GM23248 (cell line): Measurements from ENCODE around the gene LAMB1. TPM values are rescaled to one million over a fixed set of nuclear protein-coding genes. Genes with fewer than 3 reads are reported as not detected.

Experiments
- DNase-seq: peaks from one replicate; pipeline ENCODE4 v3.0.0-alpha.2; 2015
- H2AFZ ChIP-seq: fragments of 200-600 bp; sonication (generic); 2 replicates; pipeline ENCODE4 v1.6.1; 2016; ENCODE audit warnings: antibody characterized with exemption
- H3F3A ChIP-seq: fragments of 200-600 bp; sonication (generic); 2 replicates; pipeline ENCODE4 v1.6.1; 2016; ENCODE audit warnings: mild to moderate bottlenecking, antibody characterized with exemption, mixed run types; ENCODE audit not compliant: insufficient read depth
- H3K27ac ChIP-seq: fragments of 200-600 bp; sonication (generic); 2 replicates; pipeline ENCODE4 v1.5.1; 2016; ENCODE audit warnings: mild to moderate bottlenecking
- H3K27me3 ChIP-seq: fragments of 200-600 bp; sonication (generic); replicated peaks from 2 replicates; pipeline ENCODE4 v1.6.1; 2016; ENCODE audit warnings: mild to moderate bottlenecking; ENCODE audit not compliant: insufficient read depth
- H3K36me3 ChIP-seq: fragments of 200-600 bp; sonication (generic); 2 replicates; pipeline ENCODE4 v1.6.1; 2016; ENCODE audit warnings: low read depth, mild to moderate bottlenecking
- H3K4me1 ChIP-seq: fragments of 200-600 bp; sonication (generic); 2 replicates; pipeline ENCODE4 v1.6.1; 2016; ENCODE audit warnings: mild to moderate bottlenecking; ENCODE audit not compliant: insufficient read depth
- H3K4me2 ChIP-seq: fragments of 200-600 bp; sonication (generic); one replicate; pipeline ENCODE4 v1.6.1; 2016; ENCODE audit warnings: mild to moderate bottlenecking; ENCODE audit not compliant: unreplicated experiment
- H3K4me3 ChIP-seq: fragments of 200-600 bp; sonication (generic); 2 replicates; pipeline ENCODE4 v1.5.1; 2016; ENCODE audit warnings: mild to moderate bottlenecking
- H3K79me2 ChIP-seq: fragments of 200-600 bp; sonication (generic); 2 replicates; pipeline ENCODE4 v1.6.1; 2016; ENCODE audit warnings: mild to moderate bottlenecking; ENCODE audit not compliant: insufficient read depth
- H3K9ac ChIP-seq: fragments of 200-600 bp; sonication (generic); 2 replicates; pipeline ENCODE4 v1.6.1; 2016; ENCODE audit warnings: mild to moderate bottlenecking
- H3K9me2 ChIP-seq: fragments of 200-600 bp; sonication (generic); 2 replicates; pipeline ENCODE4 v1.6.1; 2016; ENCODE audit warnings: mixed run types, mild to moderate bottlenecking, moderate library complexity; ENCODE audit not compliant: insufficient read depth
- H3K9me3 ChIP-seq: fragments of 200-600 bp; sonication (generic); one replicate; pipeline ENCODE4 v1.6.1; 2017; ENCODE audit warnings: low read depth
- H4K20me1 ChIP-seq: fragments of 200-600 bp; sonication (generic); 2 replicates; pipeline ENCODE4 v1.6.0; 2016; ENCODE audit not compliant: insufficient read depth
- EZH2 ChIP-seq: fragments of 200-600 bp; sonication (generic); IDR thresholded peaks from 2 replicates; pipeline ENCODE4 v1.6.1; 2018; ENCODE audit warnings: antibody characterized with exemption, mild to moderate bottlenecking; ENCODE audit not compliant: insufficient read depth, poor library complexity, severe bottlenecking
- EZH2phosphoT487 ChIP-seq: fragments of 200-600 bp; sonication (generic); IDR thresholded peaks from 2 replicates; pipeline ENCODE4 v1.6.1; 2018; ENCODE audit warnings: antibody characterized with exemption, moderate library complexity, mild to moderate bottlenecking, low read depth; ENCODE audit not compliant: insufficient read depth
- WGBS, 2 experiments: methylation state at CpG; one replicate each; pipeline ENCODE4 v1.1.6; 2015 to 2017; ENCODE audit warnings: low lambda C conversion rate in 2 of 2, low coverage in 1 of 2; ENCODE audit errors: missing lambda C conversion rate in 2 of 2; 5-methylcytosine and 5-hydroxymethylcytosine counted together
- in situ Hi-C: fragments of 300-500 bp; cut with MboI; formaldehyde crosslinking; loops from 2 replicates; pipeline ENCODE4 v1.15.0; 2020
- polyA plus RNA-seq: library from polyadenylated mRNA; unstranded; fragments of >200 nt; fragmentation: Nextera tagmentation; extraction: Ambion mirVana; gene quantifications from 2 replicates; pipeline ENCODE4 v1.2.1, GENCODE V29; 2016
- total RNA-seq: library from RNA; depleted of rRNA; stranded (reverse); fragments of >200 nt; shearing (Covaris generic); gene quantifications from 2 replicates; pipeline ENCODE4 v1.2.3, GENCODE V29; 2014

The LAMB1 gene
- total and polyA plus RNA-seq, 2 experiments from 2014 or later, result 108 to 135 TPM

DNA sequence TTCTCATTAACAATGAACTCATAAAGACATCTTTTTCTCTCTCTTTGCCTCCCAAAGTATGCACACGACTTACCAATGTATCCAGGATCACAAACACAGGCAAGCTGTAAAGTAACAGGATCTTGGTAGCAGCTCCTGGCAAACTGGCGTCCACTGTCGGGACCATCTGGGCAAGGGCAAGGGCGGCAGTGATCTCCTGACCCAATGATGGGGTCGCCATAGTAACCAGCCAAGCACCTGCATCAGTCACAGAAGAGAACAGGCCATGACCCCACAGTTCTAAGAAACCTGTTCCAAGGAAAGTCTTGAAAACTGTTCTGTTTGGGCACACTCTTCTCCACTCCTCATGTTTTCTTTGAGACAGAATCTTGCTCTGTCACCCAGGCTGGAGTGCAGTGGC, 47.6 kb downstream of the LAMB1 start:
- no peaks in the 10 kb centered on the region for H3K27me3 ChIP-seq
- no peaks in the 10 kb centered on the region for H4K20me1 ChIP-seq
- in situ Hi-C loops, result no loop called here
- no peak for TF ChIP-seq EZH2phosphoT487
- TF ChIP-seq EZH2, result no peak
- no peak overlapping the region for H3K4me2 ChIP-seq
- WGBS, 2 experiments, result 94 to 97% methylated on average over 5 of the region's 5 CpGs
- no peak overlapping the region for H3K4me3 ChIP-seq
- no peaks in the 10 kb centered on the region for H3K9me2 ChIP-seq
- no peak overlapping the region for H3K27ac ChIP-seq
- H3K9ac ChIP-seq, result no peak overlapping the region
- no peak for DNase-seq
- no peak overlapping the region for H2AFZ ChIP-seq
- H3K9me3 ChIP-seq, result no peaks in the 10 kb centered on the region
- H3K79me2 ChIP-seq, result no peaks in the 10 kb centered on the region
- peaks cover 53% of the 10 kb centered on the region for H3F3A ChIP-seq
- H3K4me1 ChIP-seq, result peaks cover 30% of the 10 kb centered on the region
- H3K36me3 ChIP-seq, result peaks cover 57% of the 10 kb centered on the region

DNA sequence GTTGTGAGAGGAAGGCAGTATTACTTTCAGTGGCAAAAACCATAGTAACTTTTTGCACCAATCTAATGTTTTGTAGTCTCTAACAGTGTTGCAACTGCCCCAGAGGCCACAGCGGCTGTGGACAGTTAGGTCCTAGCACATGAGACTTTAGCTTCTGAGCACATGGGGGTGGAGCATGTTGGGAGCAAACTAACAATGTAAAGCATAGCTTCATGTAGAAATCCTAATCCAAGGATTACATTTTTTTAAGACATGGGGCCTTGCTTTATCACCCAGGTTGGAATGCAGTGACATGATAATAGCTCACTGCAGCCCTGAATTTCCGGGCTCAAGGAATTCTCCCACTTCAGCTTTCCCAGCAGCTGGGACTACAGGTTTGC, 49.0 kb downstream of the LAMB1 start:
- H3K9me2 ChIP-seq, result no peaks in the 10 kb centered on the region
- H3K4me3 ChIP-seq, result no peak overlapping the region
- no peak for DNase-seq
- H2AFZ ChIP-seq, result no peak overlapping the region
- peaks cover 39% of the 10 kb centered on the region for H3K4me1 ChIP-seq
- peaks cover 52% of the 10 kb centered on the region for H3F3A ChIP-seq
- H3K79me2 ChIP-seq, result no peaks in the 10 kb centered on the region
- in situ Hi-C loops, result no loop called here
- H3K27me3 ChIP-seq, result no peaks in the 10 kb centered on the region
- peaks cover 50% of the 10 kb centered on the region for H3K36me3 ChIP-seq
- H3K27ac ChIP-seq, result no peak overlapping the region
- H3K9me3 ChIP-seq, result no peaks in the 10 kb centered on the region
- no peak overlapping the region for H3K9ac ChIP-seq
- H4K20me1 ChIP-seq, result no peaks in the 10 kb centered on the region
- WGBS, 2 experiments, result 74 to 83% methylated on average over 2 of the region's 2 CpGs
- TF ChIP-seq EZH2phosphoT487, result no peak
- no peak overlapping the region for H3K4me2 ChIP-seq

DNA sequence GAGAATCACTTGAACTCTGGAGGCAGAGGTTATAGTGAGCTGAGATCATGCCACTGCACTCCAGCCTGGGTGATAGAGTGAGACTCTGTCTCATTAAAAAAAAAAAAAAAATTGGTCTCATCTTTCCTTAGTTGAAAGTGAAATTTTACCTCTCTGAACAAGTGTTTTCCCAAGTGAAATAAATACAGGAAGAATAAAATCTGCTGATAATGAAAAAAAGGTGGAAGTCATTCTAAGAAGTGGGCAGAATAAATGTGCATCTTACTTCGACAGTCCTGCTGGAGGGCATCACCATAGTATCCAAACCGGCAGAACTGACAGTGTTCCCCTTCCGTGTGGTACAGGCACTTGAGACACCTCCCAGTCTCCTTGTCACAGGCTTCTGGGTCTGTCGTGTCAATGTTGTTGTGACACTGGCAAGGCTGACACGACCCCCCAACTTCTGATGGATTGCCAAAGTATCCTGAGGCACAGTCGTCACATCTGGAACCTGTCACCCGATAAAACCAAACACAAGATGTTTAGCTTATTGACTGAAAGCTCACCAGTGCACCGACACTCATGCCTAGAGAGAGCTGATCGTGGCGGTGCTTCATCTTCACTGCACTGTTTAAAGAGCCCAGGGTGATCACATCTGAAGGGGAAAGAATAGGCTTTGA, 49.6 kb downstream of the LAMB1 start:
- Histone ChIP-seq H3K9me3 (no peaks in the 10 kb centered on the region), H3F3A (peaks cover 54% of the 10 kb centered on the region), H3K79me2 (no peaks in the 10 kb centered on the region), H3K9me2 (no peaks in the 10 kb centered on the region), H3K4me1 (peaks cover 40% of the 10 kb centered on the region), H3K9ac (no peak overlapping the region), H2AFZ (no peak overlapping the region), H3K27me3 (no peaks in the 10 kb centered on the region), H3K4me3 (no peak overlapping the region), H3K4me2 (no peak overlapping the region), H3K27ac (no peak overlapping the region), H4K20me1 (no peaks in the 10 kb centered on the region), H3K36me3 (peaks cover 49% of the 10 kb centered on the region)
- WGBS, 2 experiments, result 80 to 82% methylated on average over 10 of the region's 10 CpGs
- in situ Hi-C loops, result no loop called here
- TF ChIP-seq EZH2phosphoT487, result no peak
- no peak for DNase-seq

DNA sequence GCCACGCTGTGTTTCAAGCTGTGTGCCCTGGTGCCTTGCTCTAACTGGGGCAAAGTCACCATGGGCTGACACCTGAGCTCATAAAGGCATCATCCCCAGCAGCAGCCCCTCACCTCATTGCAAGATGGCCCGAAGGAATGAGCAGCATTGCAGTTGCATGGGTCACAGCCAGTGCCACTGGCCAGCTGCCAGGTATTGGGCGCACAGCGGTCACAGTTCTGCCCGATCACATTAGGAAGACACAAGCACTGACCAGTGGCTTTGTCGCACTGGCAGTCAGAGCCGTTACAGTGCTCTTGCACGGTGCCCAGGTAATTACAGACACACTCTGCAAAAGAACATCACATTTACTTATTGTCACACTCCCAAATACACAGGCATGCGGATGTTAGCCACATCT, 51.1 kb downstream of the LAMB1 start:
- H4K20me1 ChIP-seq, result no peaks in the 10 kb centered on the region
- in situ Hi-C loops, result no loop called here
- TF ChIP-seq EZH2 (no peak), EZH2phosphoT487 (no peak)
- no peak overlapping the region for H3K4me3 ChIP-seq
- 98 to 99% methylated on average over 8 to 9 of the region's 9 CpGs for WGBS, 2 experiments
- H3K9me3 ChIP-seq, result no peaks in the 10 kb centered on the region
- no peaks in the 10 kb centered on the region for H3K79me2 ChIP-seq
- no peak for DNase-seq
- no peak overlapping the region for H3K4me2 ChIP-seq
- no peak overlapping the region for H3K9ac ChIP-seq
- H3K36me3 ChIP-seq, result peaks cover 37% of the 10 kb centered on the region
- no peaks in the 10 kb centered on the region for H3K9me2 ChIP-seq
- H3F3A ChIP-seq, result peaks cover 62% of the 10 kb centered on the region
- no peak overlapping the region for H2AFZ ChIP-seq
- H3K4me1 ChIP-seq, result peaks cover 45% of the 10 kb centered on the region
- H3K27ac ChIP-seq, result no peak overlapping the region
- no peaks in the 10 kb centered on the region for H3K27me3 ChIP-seq

DNA sequence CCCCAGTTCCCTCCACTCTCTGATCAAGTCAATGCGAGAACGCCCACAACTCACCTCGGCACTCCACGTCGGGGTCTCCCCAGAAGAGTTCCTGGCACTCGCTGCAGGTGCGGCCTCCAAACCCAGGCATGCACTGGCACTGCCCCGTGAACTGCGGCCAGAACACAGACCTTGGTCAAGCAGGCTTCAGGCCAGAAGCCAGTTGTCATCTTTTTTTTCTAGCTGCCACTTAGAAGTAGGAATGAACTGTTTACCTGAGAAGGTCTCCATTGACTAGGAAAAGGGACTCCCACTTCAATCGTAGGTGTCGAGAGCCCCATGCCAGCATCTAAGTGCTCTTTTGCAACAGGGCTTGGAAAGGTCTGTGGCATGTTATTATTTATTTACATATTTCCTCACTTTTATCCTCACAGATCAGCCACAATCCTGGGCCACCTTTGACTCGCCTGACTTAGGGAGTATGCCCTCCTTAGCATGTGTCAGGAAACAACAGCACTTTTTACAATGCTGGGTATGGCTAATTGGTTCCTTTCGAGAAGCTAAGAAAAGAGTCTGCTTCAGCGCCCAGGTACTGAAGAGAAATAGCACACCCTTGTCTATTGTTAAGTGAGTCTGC, 51.7 kb downstream of the LAMB1 start:
- no peak for DNase-seq
- in situ Hi-C loops, result no loop called here
- Histone ChIP-seq H3K36me3 (peaks cover 35% of the 10 kb centered on the region), H3F3A (peaks cover 68% of the 10 kb centered on the region), H3K9me2 (no peaks in the 10 kb centered on the region), H3K4me3 (no peak overlapping the region), H4K20me1 (no peaks in the 10 kb centered on the region), H2AFZ (no peak overlapping the region), H3K27me3 (no peaks in the 10 kb centered on the region), H3K9me3 (no peaks in the 10 kb centered on the region), H3K27ac (no peak overlapping the region), H3K4me1 (peaks cover 51% of the 10 kb centered on the region), H3K9ac (no peak overlapping the region), H3K79me2 (no peaks in the 10 kb centered on the region), H3K4me2 (no peak overlapping the region)
- WGBS, 2 experiments, result 97% methylated on average over 14 of the region's 14 CpGs
- TF ChIP-seq EZH2phosphoT487 (no peak), EZH2 (no peak)
